Measurements from ENCODE around the gene MTF2.
"Not testable (repeated sequence)": the region's sequence is repeated elsewhere in the genome, so short reads cannot be mapped to it uniquely, and the experiment has no call there.

The MTF2 gene

GRCh38 chr1:93143769-93144168, 64.7 kb downstream of the MTF2 start:
- DNase-seq: no peak

GRCh38 chr1:93148001-93148400, 68.9 kb downstream of the MTF2 start:
- no peak for DNase-seq

- DNase-seq: no peak
Measured at GRCh38 chr1:93150729-93151128, 71.6 kb downstream of the MTF2 start.

- no peak for DNase-seq
Measured at GRCh38 chr1:93151474-93151873, 72.4 kb downstream of the MTF2 start.

GRCh38 chr1:93152835-93153234, 73.8 kb downstream of the MTF2 start:
- no peak for DNase-seq

GRCh38 chr1:93154898-93155297, 75.8 kb downstream of the MTF2 start:
- DNase-seq: no peak

GRCh38 chr1:93155335-93155734, 76.3 kb downstream of the MTF2 start:
- DNase-seq: no peak

- no peak for DNase-seq
Measured at GRCh38 chr1:93159337-93159736, 80.3 kb downstream of the MTF2 start.

- not testable (repeated sequence) for DNase-seq
Measured at GRCh38 chr1:93163314-93163713, 84.2 kb downstream of the MTF2 start.

- no peak for DNase-seq
Measured at GRCh38 chr1:93164816-93165215, 85.7 kb downstream of the MTF2 start.

- not testable (repeated sequence) for DNase-seq
Measured at GRCh38 chr1:93165895-93166294, 86.8 kb downstream of the MTF2 start.

- no peak for DNase-seq
Measured at GRCh38 chr1:93167006-93167405, 87.9 kb downstream of the MTF2 start.

- not testable (repeated sequence) for DNase-seq
Measured at GRCh38 chr1:93170141-93170678, 91.1 kb downstream of the MTF2 start.

GRCh38 chr1:93171549-93172034, 92.5 kb downstream of the MTF2 start:
- no peak for DNase-seq

GRCh38 chr1:93172778-93173177, 93.7 kb downstream of the MTF2 start:
- no peak for DNase-seq

GRCh38 chr1:93174638-93175037, 95.6 kb downstream of the MTF2 start:
- not testable (repeated sequence) for DNase-seq

- DNase-seq: no peak
Measured at GRCh38 chr1:93177991-93178390, 98.9 kb downstream of the MTF2 start.

- no peak for DNase-seq
Measured at GRCh38 chr1:93178418-93178817, 99.3 kb downstream of the MTF2 start.

GRCh38 chr1:93179886-93180722, 101.0 kb downstream of the MTF2 start, which contains the start of gene TMED5:
Gene TMED5, minus strand, starts transcription at chr1:93180413. Its CDS starts 171 bp downstream, at chr1:93180242.
- DNase-seq: peak; percentile 93

GRCh38 chr1:93180723-93181613, 101.9 kb downstream of the MTF2 start, which contains the start of gene CCDC18:
Gene CCDC18, plus strand, starts transcription at chr1:93180724. Its CDS starts 2,638 bp downstream, at chr1:93183362.
- DNase-seq: peak; percentile 62

- DNase-seq: peak; percentile 14
Measured at GRCh38 chr1:93186667-93187066, 107.6 kb downstream of the MTF2 start.
